ENCODE results near the gene HUS1.

Gene HUS1

GRCh38 chr7:47979832-47980181 is 392 bp upstream of the HUS1 start:
- no peak for DNase-seq (ENCODE audit: low spot score)

GRCh38 chr7:47978790-47979144 is 648 bp downstream of the HUS1 start:
- no peak for DNase-seq (ENCODE audit: low spot score)

DNA sequence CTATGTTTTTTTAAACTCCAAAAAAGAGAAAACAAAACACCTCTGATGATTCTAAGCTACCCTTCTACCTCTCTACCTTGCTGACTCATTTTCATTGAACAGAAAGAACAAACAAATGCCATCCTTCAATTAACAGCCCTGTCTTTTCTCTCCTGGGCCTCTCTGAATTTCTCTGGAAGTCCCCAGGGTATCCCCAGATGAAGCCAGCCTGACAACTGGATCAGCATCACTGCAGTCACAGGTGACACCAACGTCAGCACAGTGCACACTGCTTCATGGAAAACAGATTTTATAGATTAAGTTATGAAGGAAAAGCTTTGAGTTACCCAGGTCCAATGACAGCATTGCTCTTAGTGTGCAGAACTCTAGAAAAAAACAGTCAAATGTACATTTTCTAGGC is 5.7 kb downstream of the HUS1 start:
- DNase-seq (ENCODE audit: low spot score), result no peak

DNA sequence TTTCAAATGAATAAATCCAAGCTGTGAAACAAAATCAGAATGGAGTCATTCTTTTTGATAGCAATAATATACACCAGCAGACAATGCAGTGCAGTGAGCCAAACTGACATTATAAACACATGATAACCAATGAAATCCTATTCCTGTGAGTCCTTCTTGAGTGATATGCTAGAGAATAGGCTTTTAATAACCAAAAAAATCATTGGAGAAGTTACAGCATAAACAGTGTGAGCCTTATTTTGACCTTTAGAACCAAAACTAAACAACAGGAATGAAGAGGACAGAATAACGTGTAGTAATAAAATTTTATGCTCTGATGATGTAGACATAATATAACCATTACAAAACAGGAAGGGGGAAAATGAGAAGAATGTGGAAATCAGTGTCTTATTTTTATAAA is 8.7 kb downstream of the HUS1 start:
- DNase-seq (ENCODE audit: low spot score), result no peak

- peak; percentile 35 for DNase-seq (ENCODE audit: low spot score)
Observed at GRCh38 chr7:47968847-47969774, 10.3 kb downstream of the HUS1 start.

- no peak for DNase-seq (ENCODE audit: low spot score)
Observed at GRCh38 chr7:47967708-47968107, 11.7 kb downstream of the HUS1 start.

GRCh38 chr7:47967123-47967522 is 12.3 kb downstream of the HUS1 start:
- no peak for DNase-seq (ENCODE audit: low spot score)

- DNase-seq (ENCODE audit: low spot score), result no peak
Observed at GRCh38 chr7:47965456-47965855, 14.0 kb downstream of the HUS1 start.

DNA sequence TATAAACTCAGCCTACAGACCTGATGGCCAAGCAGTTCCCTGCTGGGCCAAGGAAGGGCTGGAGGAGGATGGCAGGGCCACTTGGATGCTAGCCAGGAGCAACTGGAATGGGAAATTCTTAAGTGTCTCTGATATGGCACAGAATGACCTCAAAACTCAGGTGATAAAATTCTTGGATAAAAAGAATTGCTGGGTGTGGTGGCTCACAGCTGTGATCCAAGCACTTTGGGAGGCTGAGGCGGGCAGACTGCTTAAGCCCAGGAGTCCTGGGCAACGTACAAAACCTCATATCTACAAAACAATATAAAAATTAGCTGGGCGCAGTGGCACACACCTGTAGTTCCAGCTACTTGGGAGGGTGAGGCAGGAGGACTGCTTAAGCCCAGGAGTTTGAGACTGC is 17.2 kb downstream of the HUS1 start:
- no peak for DNase-seq (ENCODE audit: low spot score)

GRCh38 chr7:47957156-47957555 is 22.3 kb downstream of the HUS1 start:
- no peak for DNase-seq (ENCODE audit: low spot score)

DNA sequence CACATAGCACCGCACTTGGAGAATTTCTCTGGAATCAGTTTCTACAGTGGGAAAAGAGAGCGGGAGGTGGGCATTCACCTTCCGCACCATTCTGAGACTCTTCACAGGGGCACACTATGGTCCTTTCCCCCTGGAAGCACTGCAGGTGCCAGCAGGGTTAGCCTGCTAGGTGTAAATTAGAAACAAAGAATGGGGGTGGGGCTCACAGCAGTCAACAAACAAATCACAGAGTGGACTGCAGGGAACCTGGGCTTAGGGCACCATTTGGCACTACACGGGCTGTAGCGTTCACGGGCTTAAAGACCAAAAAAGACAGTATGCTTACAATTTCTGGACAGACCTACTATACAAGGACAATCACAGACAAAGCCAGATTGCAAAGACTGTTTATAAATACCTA is 23.2 kb downstream of the HUS1 start:
- DNase-seq (ENCODE audit: low spot score), result no peak

DNA sequence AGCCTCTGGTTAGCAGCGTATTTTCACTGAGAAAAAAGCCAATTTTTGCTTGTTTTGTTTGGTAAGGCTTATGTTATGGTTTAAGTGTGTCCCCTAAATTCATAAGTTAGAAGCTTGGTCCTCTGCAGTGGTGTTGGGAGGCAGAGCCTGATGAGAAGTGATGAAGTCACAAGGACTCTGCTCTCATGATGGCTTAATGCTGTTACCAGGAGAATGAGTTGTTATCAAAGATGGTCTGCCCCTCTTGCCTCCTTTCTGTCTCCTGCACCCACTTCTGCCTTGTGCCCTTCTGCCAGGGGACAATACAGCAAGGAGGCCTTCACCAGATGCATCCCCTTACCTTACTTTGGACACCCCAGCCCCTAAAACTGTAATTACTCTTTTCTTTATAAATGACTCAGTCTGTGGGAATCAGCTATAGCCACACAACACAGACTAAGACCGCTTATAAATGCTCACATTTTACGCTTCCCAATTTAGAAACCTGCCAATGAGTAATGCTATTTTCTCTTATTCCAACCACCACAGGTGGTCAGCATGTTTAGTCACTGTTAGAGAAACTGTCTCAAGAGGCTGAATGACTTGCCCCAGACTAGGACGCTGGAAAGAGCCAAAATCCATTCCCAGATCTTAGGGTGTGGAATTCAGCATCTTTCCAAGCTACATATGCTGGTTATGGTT is 25.0 kb downstream of the HUS1 start:
- no peak for DNase-seq (ENCODE audit: low spot score)

DNA sequence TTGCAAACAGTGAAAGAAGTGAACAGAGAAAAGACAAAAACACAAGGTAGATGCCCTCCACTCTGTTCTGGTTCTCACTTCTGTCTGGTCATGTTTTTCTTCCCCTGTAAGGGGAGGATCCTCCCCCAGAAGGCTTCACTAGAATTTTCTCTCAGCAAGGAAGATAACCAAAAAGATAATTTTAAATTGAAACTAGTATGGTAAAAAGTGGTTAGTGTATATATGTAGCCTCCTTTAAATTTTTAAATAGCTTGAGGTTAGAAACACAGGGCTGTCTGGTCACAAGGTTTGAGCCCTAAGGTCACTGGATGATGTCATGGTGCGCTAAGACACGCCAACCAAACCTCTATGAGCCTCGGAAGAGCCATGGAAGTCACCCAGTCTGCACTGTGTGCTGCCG is 25.6 kb downstream of the HUS1 start:
- no peak for DNase-seq (ENCODE audit: low spot score)

GRCh38 chr7:47952224-47952623 is 27.2 kb downstream of the HUS1 start:
- DNase-seq (ENCODE audit: low spot score), result no peak

DNA sequence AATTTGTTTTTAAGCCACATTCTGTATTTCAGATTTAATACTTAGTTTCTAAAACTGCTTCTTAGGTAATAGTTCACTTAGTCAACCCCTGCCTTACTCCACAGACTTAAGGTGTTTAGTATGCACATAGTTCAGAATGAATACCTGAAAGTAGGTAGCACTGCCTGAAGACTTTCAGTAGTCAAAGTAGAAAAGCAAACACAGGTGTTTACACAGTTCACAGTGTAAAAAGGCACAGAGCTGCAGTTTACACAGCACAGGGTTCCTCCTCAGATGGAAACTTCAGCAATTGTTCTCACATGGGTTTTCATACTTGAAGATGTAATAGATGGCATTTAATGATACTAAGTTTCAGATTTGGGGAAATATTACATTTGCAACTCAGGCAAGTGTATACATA is 28.0 kb downstream of the HUS1 start:
- no peak for DNase-seq (ENCODE audit: low spot score)

DNA sequence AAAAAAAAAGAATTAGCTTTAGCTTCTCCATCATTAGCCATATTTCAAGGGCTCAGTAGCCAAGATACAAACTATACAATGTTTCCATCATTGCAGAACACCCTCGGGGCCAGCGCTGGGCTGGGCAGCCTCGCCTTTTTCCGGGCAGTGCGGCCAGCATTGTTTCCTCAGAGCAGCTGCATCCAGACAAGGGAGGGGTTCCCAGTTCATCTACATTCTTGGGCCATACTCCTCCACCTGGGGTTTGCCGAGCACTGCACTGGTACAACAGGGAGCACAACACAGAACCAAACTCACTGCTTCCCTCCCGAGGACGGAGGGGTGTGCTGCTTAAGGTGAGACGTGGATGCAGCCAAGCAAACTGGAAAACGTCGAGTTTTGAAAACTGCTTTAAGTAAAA is 28.7 kb downstream of the HUS1 start:
- DNase-seq (ENCODE audit: low spot score), result no peak

DNA sequence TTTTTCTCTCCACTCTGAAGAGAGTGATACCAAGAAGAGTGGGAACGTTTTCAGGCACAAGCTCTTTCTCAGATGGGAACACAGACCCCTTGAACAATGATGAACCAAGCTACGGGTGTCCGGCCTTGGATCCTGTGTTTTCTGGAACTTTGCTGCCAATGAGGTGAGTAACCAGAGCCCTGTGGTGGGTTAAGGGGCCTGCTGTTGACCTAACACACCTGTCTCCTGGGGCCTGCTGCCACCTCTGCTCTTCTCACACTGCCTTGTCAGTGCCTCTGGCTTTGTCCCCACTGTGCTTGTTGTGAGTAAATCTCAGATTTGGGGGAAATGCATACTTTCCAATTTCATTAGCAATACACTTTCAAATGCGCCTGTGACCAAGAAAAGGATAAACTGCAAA is 29.7 kb downstream of the HUS1 start:
- DNase-seq (ENCODE audit: low spot score), result no peak

- no peak for DNase-seq (ENCODE audit: low spot score)
Observed at GRCh38 chr7:47948141-47948790, 31.1 kb downstream of the HUS1 start, which contains the start of gene PKD1L1. PKD1L1 (minus strand) TSS chr7:47948466; CDS start chr7:47948440, 26 bp downstream.

GRCh38 chr7:47947355-47947749 is 32.1 kb downstream of the HUS1 start:
- no peak for DNase-seq (ENCODE audit: low spot score)

GRCh38 chr7:47946581-47947354 is 32.6 kb downstream of the HUS1 start:
- no peak for DNase-seq (ENCODE audit: low spot score)

GRCh38 chr7:47945261-47946015 is 34.0 kb downstream of the HUS1 start:
- DNase-seq (ENCODE audit: low spot score), result peak; percentile 70

Data from hematopoietic multipotent progenitor cell treated with erythropoietin and hydrocortisone succinate and interleukin-3 and kit ligand, for 15 days (in vitro differentiated cells).